HepG2 (cell line): ENCODE measurements around the gene RUNDC1. TPM values are rescaled to one million over a fixed set of nuclear protein-coding genes. Genes with fewer than 3 reads are reported as not detected.
A peak's percentile ranks its signal among the peaks of the same experiment; 100 is the strongest.

ENCODE experiments used
- AHR ChIP-seq: IDR thresholded peaks from 2 replicates; pipeline ENCODE4 v1.6.1; 2018; ENCODE audit warnings: missing genetic modification reagents, missing compliant biosample characterization
- ATF7-NPFF ChIP-seq: sonication (generic); formaldehyde crosslinking; IDR thresholded peaks from 2 replicates; pipeline ENCODE4 v1.8.1; 2023; ENCODE audit warnings: mild to moderate bottlenecking, low read depth, missing genetic modification reagents, moderate library complexity
- HMG20B ChIP-seq: conservative IDR thresholded peaks from 2 replicates; pipeline ENCODE4 v1.6.1; 2016; ENCODE audit warnings: missing genetic modification reagents, missing compliant biosample characterization
- KLF6 ChIP-seq: IDR thresholded peaks from 2 replicates; pipeline ENCODE4 v1.8.0; 2016; ENCODE audit warnings: missing biosample characterization, missing genetic modification reagents
- ZNF781 ChIP-seq: sonication (generic); formaldehyde crosslinking; IDR thresholded peaks from 2 replicates; pipeline ENCODE4 v1.5.1; 2020; ENCODE audit warnings: borderline replicate concordance, mild to moderate bottlenecking, missing genetic modification reagents; ENCODE audit errors: not compliant biosample characterization
- polyA plus RNA-seq, 8 experiments: library from polyadenylated mRNA; depleted of rRNA in 3 of 8; stranded (reverse) in 7 of 8; unstranded in 1 of 8; fragments of >200 nt; fragmentation: Illumina TruSeq in 4 of 8; extraction: Trizol in 4 of 8; gene quantifications; 2 replicates each; pipeline versions ENCODE4 v1.2.1 to v1.2.3, GENCODE V29; 2011 to 2016; ENCODE audit warnings: low read depth in 4 of 8, missing spikeins in 1 of 8, mixed read lengths in 1 of 8; ENCODE audit not compliant: insufficient read depth in 1 of 8
- total RNA-seq, 5 experiments: library from RNA; depleted of rRNA; stranded (reverse); fragments of >200 nt; fragmentation: Illumina TruSeq; extraction: Trizol; gene quantifications; 2 replicates each; pipeline ENCODE4 v1.2.3, GENCODE V29; 2016; ENCODE audit warnings: low read depth in 1 of 5
- TF ChIP-seq, protein P1 (sequence below): sonication (generic); formaldehyde crosslinking; IDR thresholded peaks from 2 replicates; pipeline ENCODE4 v1.4.0; 2020; ENCODE audit warnings: mild to moderate bottlenecking, missing genetic modification reagents
- TF ChIP-seq, protein P2 (sequence below): sonication (generic); formaldehyde crosslinking; IDR thresholded peaks from 2 replicates; pipeline ENCODE4 v1.4.0; 2020; ENCODE audit warnings: missing genetic modification reagents
- TF ChIP-seq, protein P3 (sequence below): sonication (generic); formaldehyde crosslinking; IDR thresholded peaks from 2 replicates; pipeline ENCODE4 v1.8.1; 2023; ENCODE audit warnings: mild to moderate bottlenecking, missing genetic modification reagents, borderline replicate concordance
- TF ChIP-seq, protein P4 (sequence below): sonication (generic); formaldehyde crosslinking; IDR thresholded peaks from 2 replicates; pipeline ENCODE4 v1.4.0; 2020; ENCODE audit warnings: mild to moderate bottlenecking, missing genetic modification reagents

RUNDC1 gene
- total and polyA plus RNA-seq, 2 of the 13 experiments (the other 11 are each of a cell fraction or from before 2014, with no cell fraction given), result 10.3 to 11.4 TPM

DNA sequence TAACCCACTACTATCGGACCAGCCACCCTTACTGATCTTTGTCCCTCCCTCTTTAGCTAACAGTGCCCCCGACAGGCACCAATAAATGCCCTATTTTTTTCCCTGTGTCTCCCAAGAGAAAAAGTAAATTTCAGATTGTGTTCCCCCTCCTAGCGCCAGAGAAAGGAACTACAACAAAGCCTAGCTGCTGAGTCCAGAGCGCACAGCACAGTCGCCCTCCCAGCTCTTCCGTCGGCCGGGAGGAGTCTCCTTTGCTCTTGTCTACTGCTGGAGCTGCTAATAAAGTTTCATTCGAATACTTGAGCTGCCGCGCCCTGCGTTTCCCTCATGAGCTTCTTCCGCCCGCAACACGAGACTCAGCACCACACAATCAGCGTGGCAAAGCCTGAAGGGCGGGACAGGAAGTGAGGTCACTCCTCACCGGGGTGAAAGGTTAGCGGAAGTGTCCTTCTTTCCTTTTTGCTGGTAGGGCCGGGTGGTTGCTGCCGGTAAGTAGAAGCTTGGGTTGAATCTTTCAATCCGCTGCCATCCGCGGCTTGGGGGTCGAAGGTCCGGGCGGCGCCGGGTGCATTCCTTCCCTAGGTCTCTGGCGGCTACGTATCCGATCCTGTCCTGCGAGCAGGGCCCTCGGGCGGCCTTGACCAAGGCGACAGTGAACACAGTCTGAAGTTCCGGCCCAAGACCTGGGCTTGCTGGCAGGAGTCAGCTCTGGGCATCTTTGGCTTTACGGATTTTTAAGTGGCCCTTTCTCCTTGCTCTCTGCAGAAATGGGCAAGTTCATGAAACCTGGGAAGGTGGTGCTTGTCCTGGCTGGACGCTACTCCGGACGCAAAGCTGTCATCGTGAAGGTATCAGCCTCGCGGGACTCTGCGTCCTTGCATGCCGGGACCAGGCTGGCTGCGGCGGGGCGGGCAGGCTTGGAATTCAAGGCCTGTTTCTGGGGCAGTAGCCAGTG, 17.9 kb downstream of the RUNDC1 start, which contains the start of gene RPL27 (continued):
- TF ChIP-seq, protein P1, sequence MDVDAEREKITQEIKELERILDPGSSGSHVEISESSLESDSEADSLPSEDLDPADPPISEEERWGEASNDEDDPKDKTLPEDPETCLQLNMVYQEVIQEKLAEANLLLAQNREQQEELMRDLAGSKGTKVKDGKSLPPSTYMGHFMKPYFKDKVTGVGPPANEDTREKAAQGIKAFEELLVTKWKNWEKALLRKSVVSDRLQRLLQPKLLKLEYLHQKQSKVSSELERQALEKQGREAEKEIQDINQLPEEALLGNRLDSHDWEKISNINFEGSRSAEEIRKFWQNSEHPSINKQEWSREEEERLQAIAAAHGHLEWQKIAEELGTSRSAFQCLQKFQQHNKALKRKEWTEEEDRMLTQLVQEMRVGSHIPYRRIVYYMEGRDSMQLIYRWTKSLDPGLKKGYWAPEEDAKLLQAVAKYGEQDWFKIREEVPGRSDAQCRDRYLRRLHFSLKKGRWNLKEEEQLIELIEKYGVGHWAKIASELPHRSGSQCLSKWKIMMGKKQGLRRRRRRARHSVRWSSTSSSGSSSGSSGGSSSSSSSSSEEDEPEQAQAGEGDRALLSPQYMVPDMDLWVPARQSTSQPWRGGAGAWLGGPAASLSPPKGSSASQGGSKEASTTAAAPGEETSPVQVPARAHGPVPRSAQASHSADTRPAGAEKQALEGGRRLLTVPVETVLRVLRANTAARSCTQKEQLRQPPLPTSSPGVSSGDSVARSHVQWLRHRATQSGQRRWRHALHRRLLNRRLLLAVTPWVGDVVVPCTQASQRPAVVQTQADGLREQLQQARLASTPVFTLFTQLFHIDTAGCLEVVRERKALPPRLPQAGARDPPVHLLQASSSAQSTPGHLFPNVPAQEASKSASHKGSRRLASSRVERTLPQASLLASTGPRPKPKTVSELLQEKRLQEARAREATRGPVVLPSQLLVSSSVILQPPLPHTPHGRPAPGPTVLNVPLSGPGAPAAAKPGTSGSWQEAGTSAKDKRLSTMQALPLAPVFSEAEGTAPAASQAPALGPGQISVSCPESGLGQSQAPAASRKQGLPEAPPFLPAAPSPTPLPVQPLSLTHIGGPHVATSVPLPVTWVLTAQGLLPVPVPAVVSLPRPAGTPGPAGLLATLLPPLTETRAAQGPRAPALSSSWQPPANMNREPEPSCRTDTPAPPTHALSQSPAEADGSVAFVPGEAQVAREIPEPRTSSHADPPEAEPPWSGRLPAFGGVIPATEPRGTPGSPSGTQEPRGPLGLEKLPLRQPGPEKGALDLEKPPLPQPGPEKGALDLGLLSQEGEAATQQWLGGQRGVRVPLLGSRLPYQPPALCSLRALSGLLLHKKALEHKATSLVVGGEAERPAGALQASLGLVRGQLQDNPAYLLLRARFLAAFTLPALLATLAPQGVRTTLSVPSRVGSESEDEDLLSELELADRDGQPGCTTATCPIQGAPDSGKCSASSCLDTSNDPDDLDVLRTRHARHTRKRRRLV, result peak; percentile 90
- peak; percentile 81; the same call in 1 of the 2 replicates for TF ChIP-seq AHR (CRISPR knock-in tag)
- TF ChIP-seq KLF6, result peak; percentile 96
- peak; percentile 90 for TF ChIP-seq ATF7-NPFF
- peak; percentile 96 for TF ChIP-seq ZNF781 (CRISPR knock-in tag)
- TF ChIP-seq, protein P2, sequence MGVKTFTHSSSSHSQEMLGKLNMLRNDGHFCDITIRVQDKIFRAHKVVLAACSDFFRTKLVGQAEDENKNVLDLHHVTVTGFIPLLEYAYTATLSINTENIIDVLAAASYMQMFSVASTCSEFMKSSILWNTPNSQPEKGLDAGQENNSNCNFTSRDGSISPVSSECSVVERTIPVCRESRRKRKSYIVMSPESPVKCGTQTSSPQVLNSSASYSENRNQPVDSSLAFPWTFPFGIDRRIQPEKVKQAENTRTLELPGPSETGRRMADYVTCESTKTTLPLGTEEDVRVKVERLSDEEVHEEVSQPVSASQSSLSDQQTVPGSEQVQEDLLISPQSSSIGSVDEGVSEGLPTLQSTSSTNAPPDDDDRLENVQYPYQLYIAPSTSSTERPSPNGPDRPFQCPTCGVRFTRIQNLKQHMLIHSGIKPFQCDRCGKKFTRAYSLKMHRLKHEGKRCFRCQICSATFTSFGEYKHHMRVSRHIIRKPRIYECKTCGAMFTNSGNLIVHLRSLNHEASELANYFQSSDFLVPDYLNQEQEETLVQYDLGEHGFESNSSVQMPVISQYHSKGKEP, result peak; percentile 61
- TF ChIP-seq, protein P3, sequence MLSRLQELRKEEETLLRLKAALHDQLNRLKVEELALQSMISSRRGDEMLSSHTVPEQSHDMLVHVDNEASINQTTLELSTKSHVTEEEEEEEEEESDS (CRISPR knock-in tag), result peak; percentile 90; the same call in 1 of the 2 replicates
- TF ChIP-seq, protein P4, sequence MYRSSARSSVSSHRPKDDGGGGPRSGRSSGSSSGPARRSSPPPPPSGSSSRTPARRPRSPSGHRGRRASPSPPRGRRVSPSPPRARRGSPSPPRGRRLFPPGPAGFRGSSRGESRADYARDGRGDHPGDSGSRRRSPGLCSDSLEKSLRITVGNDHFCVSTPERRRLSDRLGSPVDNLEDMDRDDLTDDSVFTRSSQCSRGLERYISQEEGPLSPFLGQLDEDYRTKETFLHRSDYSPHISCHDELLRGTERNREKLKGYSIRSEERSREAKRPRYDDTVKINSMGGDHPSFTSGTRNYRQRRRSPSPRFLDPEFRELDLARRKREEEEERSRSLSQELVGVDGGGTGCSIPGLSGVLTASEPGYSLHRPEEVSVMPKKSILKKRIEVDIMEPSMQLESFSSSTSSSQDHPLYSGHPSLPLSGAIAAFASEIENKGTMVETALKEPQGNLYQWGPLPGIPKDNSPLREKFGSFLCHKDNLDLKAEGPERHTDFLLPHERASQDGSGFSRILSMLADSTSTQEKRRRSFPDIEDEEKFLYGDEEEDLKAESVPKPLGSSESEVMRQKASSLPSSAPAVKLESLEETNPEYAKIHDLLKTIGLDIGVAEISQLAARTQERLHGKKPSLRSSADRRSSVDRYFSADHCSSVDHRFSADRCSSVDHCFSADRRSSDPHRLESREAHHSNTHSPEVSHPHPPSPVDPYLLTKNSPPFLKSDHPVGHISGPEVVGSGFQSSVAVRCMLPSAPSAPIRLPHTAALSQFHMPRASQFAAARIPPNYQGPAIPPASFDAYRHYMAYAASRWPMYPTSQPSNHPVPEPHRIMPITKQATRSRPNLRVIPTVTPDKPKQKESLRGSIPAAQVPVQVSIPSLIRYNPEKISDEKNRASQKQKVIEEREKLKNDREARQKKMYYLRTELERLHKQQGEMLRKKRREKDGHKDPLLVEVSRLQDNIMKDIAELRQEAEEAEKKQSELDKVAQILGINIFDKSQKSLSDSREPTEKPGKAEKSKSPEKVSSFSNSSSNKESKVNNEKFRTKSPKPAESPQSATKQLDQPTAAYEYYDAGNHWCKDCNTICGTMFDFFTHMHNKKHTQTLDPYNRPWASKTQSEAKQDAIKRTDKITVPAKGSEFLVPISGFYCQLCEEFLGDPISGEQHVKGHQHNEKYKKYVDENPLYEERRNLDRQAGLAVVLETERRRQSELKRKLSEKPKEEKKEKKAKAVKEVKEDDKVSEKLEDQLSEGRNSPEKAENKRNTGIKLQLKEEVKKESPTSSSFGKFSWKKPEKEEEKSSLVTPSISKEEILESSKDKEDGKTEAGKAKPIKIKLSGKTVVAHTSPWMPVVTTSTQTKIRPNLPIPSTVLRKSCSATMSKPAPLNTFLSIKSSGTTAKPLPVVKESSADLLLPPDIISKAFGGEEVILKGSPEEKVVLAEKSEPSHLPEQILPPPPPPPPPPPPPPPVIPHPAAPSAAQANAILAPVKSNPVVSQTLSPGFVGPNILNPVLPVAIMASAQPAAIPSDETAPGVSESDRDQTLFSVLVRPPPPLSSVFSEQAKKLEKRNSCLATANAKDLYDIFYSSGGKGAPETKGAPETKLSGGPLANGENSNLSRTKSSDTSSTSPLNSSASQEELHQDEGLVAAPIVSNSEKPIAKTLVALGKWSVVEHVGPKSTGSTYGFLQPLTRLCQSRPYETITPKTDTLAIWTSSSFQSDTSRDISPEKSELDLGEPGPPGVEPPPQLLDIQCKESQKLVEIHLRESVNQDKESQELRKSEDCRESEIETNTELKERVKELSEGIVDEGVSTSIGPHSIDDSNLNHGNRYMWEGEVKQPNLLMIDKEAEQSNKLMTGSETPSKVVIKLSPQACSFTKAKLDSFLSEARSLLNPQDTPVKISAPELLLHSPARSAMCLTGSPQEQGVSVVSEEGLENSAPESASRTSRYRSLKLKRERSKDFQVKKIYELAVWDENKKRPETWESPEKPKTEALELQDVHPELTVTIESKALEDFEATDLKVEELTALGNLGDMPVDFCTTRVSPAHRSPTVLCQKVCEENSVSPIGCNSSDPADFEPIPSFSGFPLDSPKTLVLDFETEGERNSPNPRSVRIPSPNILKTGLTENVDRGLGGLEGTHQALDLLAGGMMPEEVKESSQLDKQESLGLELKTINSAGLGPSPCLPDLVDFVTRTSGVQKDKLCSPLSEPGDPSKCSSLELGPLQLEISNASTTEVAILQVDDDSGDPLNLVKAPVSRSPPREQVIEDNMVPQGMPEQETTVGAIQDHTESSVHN (CRISPR knock-in tag), result peak; percentile 99
- peak; percentile 84 for TF ChIP-seq HMG20B (CRISPR knock-in tag)
